HepG2 (cell line): ENCODE measurements around the gene C1orf198. TPM values are rescaled to one million over a fixed set of nuclear protein-coding genes. Genes with fewer than 3 reads are reported as not detected.
A peak's percentile ranks its signal among the peaks of the same experiment; 100 is the strongest.

Experiments used
- FOXA1 ChIP-seq, 2 experiments: fragments of 450-650 bp in 1 of 2; sonication (generic) in 1 of 2; formaldehyde crosslinking in 1 of 2; IDR thresholded peaks; 2 replicates each; pipeline versions ENCODE4 v1.4.0 to v1.6.1; 2016 to 2020; ENCODE audit warnings: missing genetic modification reagents in 1 of 2
- HOXA5 ChIP-seq: sonication (generic); formaldehyde crosslinking; IDR thresholded peaks from 2 replicates; pipeline ENCODE4 v1.4.0; 2020; ENCODE audit warnings: missing genetic modification reagents
- KLF15 ChIP-seq: sonication (generic); formaldehyde crosslinking; IDR thresholded peaks from 2 replicates; pipeline ENCODE4 v1.8.1; 2023; ENCODE audit warnings: borderline replicate concordance, mild to moderate bottlenecking, inconsistent platforms, missing genetic modification reagents, mixed read lengths
- NCOR1 ChIP-seq: fragments of 200-600 bp; sonication (generic); IDR thresholded peaks from 2 replicates; pipeline ENCODE4 v1.7.0; 2017; ENCODE audit warnings: antibody characterized with exemption, low read length, borderline replicate concordance
- ONECUT2 ChIP-seq: sonication (generic); formaldehyde crosslinking; IDR thresholded peaks from 2 replicates; pipeline ENCODE4 v1.4.0; 2020; ENCODE audit warnings: missing genetic modification reagents
- PPARG ChIP-seq: conservative IDR thresholded peaks from 2 replicates; pipeline ENCODE4 v1.6.1; 2016; ENCODE audit warnings: missing biosample characterization, missing genetic modification reagents
- SETDB1 ChIP-seq: sonication (generic); formaldehyde crosslinking; IDR thresholded peaks from 2 replicates; pipeline ENCODE4 v1.5.1; 2020; ENCODE audit warnings: missing genetic modification reagents, mild to moderate bottlenecking, borderline replicate concordance
- TEAD3 ChIP-seq: optimal IDR thresholded peaks from 2 replicates; pipeline ENCODE3; 2016; ENCODE audit warnings: borderline replicate concordance
- THAP11 ChIP-seq: IDR thresholded peaks from 2 replicates; pipeline ENCODE4 v1.6.1; 2016; ENCODE audit warnings: missing biosample characterization, missing genetic modification reagents
- WIZ ChIP-seq: sonication (generic); formaldehyde crosslinking; IDR thresholded peaks from 2 replicates; pipeline ENCODE4 v1.5.1; 2020; ENCODE audit warnings: mild to moderate bottlenecking, missing genetic modification reagents
- XRCC5 ChIP-seq: fragments of 200-400 bp; formaldehyde crosslinking; optimal IDR thresholded peaks from 2 replicates; pipeline ENCODE3; 2017; ENCODE audit warnings: mild to moderate bottlenecking, low read length
- ZNF510 ChIP-seq: sonication (generic); formaldehyde crosslinking; IDR thresholded peaks from 2 replicates; pipeline ENCODE4 v1.4.0; 2020; ENCODE audit warnings: low read depth, mild to moderate bottlenecking, missing genetic modification reagents
- ZNF558 ChIP-seq: sonication (generic); formaldehyde crosslinking; IDR thresholded peaks from 2 replicates; pipeline ENCODE4 v1.9.0; 2022; ENCODE audit warnings: mild to moderate bottlenecking, missing genetic modification reagents, borderline replicate concordance
- ZNF589 ChIP-seq: sonication (generic); formaldehyde crosslinking; conservative IDR thresholded peaks from 2 replicates; pipeline ENCODE4 v1.8.0; 2022; ENCODE audit warnings: mild to moderate bottlenecking, moderate library complexity, missing genetic modification reagents
- ZNF644 ChIP-seq: IDR thresholded peaks from 2 replicates; pipeline ENCODE4 v1.6.1; 2016; ENCODE audit warnings: low read depth
- ZNF773 ChIP-seq: sonication (generic); formaldehyde crosslinking; IDR thresholded peaks from 2 replicates; pipeline ENCODE4 v1.4.0; 2020; ENCODE audit warnings: missing genetic modification reagents, borderline replicate concordance
- ZNF782 ChIP-seq: sonication (generic); formaldehyde crosslinking; IDR thresholded peaks from 2 replicates; pipeline ENCODE4 v1.4.0; 2020; ENCODE audit warnings: missing genetic modification reagents, mild to moderate bottlenecking, borderline replicate concordance
- ZZZ3 ChIP-seq: sonication (generic); formaldehyde crosslinking; IDR thresholded peaks from 2 replicates; pipeline ENCODE4 v1.4.0; 2020; ENCODE audit warnings: missing genetic modification reagents, mild to moderate bottlenecking, borderline replicate concordance
- polyA plus RNA-seq, 8 experiments: library from polyadenylated mRNA; depleted of rRNA in 3 of 8; stranded (reverse) in 7 of 8; unstranded in 1 of 8; fragments of >200 nt; fragmentation: Illumina TruSeq in 4 of 8; extraction: Trizol in 4 of 8; gene quantifications; 2 replicates each; pipeline versions ENCODE4 v1.2.1 to v1.2.3, GENCODE V29; 2011 to 2016; ENCODE audit warnings: low read depth in 4 of 8, missing spikeins in 1 of 8, mixed read lengths in 1 of 8; ENCODE audit not compliant: insufficient read depth in 1 of 8
- total RNA-seq, 5 experiments: library from RNA; depleted of rRNA; stranded (reverse); fragments of >200 nt; fragmentation: Illumina TruSeq; extraction: Trizol; gene quantifications; 2 replicates each; pipeline ENCODE4 v1.2.3, GENCODE V29; 2016; ENCODE audit warnings: low read depth in 1 of 5
- TF ChIP-seq, protein P1 (sequence below): sonication (generic); formaldehyde crosslinking; IDR thresholded peaks from 2 replicates; pipeline ENCODE4 v1.4.0; 2020; ENCODE audit warnings: missing genetic modification reagents
- TF ChIP-seq, protein P2 (sequence below): sonication (generic); formaldehyde crosslinking; IDR thresholded peaks from 2 replicates; pipeline ENCODE4 v1.8.0; 2022; ENCODE audit warnings: missing genetic modification reagents, mild to moderate bottlenecking, moderate library complexity, borderline replicate concordance
- TF ChIP-seq, protein P3 (sequence below): sonication (generic); formaldehyde crosslinking; IDR thresholded peaks from 2 replicates; pipeline ENCODE4 v1.4.0; 2020; ENCODE audit warnings: missing genetic modification reagents

C1orf198 gene
- total and polyA plus RNA-seq, 2 of the 13 experiments (the other 11 are each of a cell fraction or from before 2014, with no cell fraction given), result 12.7 to 13.4 TPM

DNA sequence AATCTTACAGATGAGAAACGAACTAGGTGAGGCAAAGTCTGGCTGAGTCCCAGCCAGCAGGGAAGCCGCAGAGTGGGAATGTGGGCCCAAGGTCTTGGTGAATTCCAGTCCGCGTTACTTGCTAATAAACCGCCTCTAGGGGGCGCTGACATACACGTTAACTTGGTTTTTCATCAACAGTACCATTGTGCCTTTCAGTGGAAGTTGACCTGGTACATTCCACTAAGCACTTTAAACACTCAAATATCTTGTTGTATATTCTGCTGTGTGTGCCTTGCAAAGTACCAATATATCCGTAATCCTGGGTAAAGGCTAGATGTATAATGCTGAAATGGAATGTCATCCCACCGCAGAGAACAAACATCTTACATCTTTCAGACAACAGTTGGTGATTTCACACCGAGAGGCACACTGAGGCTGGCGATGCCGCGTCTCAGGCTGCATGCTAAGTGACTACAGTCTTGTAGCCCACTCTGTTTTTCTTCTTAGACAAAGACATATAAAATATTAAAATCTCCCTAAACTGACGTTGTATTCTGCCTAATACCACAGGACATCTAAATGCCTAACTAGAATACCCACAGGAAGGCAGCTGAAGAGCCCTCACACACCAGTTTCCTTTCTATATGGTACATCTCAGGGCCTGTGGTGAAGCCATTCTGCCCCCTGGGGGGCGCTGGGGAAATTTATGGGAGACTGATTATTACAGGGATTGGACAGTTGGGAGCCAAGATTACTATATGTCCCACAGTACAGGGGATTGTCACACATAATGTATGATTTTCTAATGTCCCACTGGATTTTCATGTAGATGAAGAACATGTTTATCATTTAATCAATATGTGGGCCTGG, 49.2 kb upstream of the C1orf198 start (continued):
- no peak for TF ChIP-seq KLF15 (CRISPR knock-in tag)
- no peak for TF ChIP-seq WIZ (CRISPR knock-in tag)
- 0 out of 2 replicates have a peak, but pooled peaks have one; percentile 34 for TF ChIP-seq THAP11
- peak; percentile 87 for TF ChIP-seq PPARG
- no peak for TF ChIP-seq ZNF782 (CRISPR knock-in tag)
- TF ChIP-seq ZNF510 (CRISPR knock-in tag), result no peak
- no peak for TF ChIP-seq FOXA1 (IDR thresholded peaks at IDR 0.05)
- no peak for TF ChIP-seq FOXA1 (CRISPR knock-in tag; IDR thresholded peaks at IDR 0.05)
- TF ChIP-seq ZZZ3, result no peak
- no peak for TF ChIP-seq HOXA5 (CRISPR knock-in tag)
- peak; percentile 10 for TF ChIP-seq XRCC5
- no peak for TF ChIP-seq SETDB1 (CRISPR knock-in tag)
- no peak for TF ChIP-seq ZNF773 (CRISPR knock-in tag)
- TF ChIP-seq, protein P1, sequence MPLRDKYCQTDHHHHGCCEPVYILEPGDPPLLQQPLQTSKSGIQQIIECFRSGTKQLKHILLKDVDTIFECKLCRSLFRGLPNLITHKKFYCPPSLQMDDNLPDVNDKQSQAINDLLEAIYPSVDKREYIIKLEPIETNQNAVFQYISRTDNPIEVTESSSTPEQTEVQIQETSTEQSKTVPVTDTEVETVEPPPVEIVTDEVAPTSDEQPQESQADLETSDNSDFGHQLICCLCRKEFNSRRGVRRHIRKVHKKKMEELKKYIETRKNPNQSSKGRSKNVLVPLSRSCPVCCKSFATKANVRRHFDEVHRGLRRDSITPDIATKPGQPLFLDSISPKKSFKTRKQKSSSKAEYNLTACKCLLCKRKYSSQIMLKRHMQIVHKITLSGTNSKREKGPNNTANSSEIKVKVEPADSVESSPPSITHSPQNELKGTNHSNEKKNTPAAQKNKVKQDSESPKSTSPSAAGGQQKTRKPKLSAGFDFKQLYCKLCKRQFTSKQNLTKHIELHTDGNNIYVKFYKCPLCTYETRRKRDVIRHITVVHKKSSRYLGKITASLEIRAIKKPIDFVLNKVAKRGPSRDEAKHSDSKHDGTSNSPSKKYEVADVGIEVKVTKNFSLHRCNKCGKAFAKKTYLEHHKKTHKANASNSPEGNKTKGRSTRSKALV (CRISPR knock-in tag), result no peak
- TF ChIP-seq NCOR1, result no peak
- TF ChIP-seq ZNF589 (CRISPR knock-in tag), result no peak
- 0 out of 2 replicates have a peak, but pooled peaks have one; percentile 20 for TF ChIP-seq ZNF644 (CRISPR knock-in tag)
- TF ChIP-seq, protein P2, sequence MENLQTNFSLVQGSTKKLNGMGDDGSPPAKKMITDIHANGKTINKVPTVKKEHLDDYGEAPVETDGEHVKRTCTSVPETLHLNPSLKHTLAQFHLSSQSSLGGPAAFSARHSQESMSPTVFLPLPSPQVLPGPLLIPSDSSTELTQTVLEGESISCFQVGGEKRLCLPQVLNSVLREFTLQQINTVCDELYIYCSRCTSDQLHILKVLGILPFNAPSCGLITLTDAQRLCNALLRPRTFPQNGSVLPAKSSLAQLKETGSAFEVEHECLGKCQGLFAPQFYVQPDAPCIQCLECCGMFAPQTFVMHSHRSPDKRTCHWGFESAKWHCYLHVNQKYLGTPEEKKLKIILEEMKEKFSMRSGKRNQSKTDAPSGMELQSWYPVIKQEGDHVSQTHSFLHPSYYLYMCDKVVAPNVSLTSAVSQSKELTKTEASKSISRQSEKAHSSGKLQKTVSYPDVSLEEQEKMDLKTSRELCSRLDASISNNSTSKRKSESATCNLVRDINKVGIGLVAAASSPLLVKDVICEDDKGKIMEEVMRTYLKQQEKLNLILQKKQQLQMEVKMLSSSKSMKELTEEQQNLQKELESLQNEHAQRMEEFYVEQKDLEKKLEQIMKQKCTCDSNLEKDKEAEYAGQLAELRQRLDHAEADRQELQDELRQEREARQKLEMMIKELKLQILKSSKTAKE (CRISPR knock-in tag), result no peak
- TF ChIP-seq, protein P3, sequence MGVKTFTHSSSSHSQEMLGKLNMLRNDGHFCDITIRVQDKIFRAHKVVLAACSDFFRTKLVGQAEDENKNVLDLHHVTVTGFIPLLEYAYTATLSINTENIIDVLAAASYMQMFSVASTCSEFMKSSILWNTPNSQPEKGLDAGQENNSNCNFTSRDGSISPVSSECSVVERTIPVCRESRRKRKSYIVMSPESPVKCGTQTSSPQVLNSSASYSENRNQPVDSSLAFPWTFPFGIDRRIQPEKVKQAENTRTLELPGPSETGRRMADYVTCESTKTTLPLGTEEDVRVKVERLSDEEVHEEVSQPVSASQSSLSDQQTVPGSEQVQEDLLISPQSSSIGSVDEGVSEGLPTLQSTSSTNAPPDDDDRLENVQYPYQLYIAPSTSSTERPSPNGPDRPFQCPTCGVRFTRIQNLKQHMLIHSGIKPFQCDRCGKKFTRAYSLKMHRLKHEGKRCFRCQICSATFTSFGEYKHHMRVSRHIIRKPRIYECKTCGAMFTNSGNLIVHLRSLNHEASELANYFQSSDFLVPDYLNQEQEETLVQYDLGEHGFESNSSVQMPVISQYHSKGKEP (CRISPR knock-in tag), result no peak
- peak; percentile 80 for TF ChIP-seq TEAD3 (CRISPR knock-in tag)
- no peak for TF ChIP-seq ONECUT2
- no peak for TF ChIP-seq ZNF558 (CRISPR knock-in tag)
